GM12878 (cell line): ENCODE data around the gene NFATC1.

ENCODE experiments used
- FOS ChIP-seq: IDR thresholded peaks from 3 replicates; pipeline ENCODE4 v1.6.1; 2011; ENCODE audit warnings: borderline replicate concordance; ENCODE audit not compliant: insufficient read length; ENCODE audit errors: extremely low read depth
- POLR2A ChIP-seq: IDR thresholded peaks from 2 replicates; pipeline ENCODE4 v1.6.1; 2011; ENCODE audit warnings: low read depth, mild to moderate bottlenecking, low read length
- RELA ChIP-seq: fragments of 450-650 bp; IDR thresholded peaks from 2 replicates; pipeline ENCODE4 v1.8.0; 2014; ENCODE audit warnings: borderline replicate concordance; ENCODE audit not compliant: partially characterized antibody
- TCF7 ChIP-seq: IDR thresholded peaks from 2 replicates; pipeline ENCODE4 v1.6.1; 2014; ENCODE audit warnings: antibody characterized with exemption, borderline replicate concordance
- TF ChIP-seq, protein P1 (sequence below), 3 experiments: IDR thresholded peaks in 2 of 3; conservative IDR thresholded peaks in 1 of 3; 2 replicates each; pipeline ENCODE4 v1.5.1; 2011; ENCODE audit warnings: low read depth in 3 of 3, low read length in 3 of 3, mild to moderate bottlenecking in 3 of 3, control low read depth in 2 of 3, moderate library complexity in 2 of 3, inconsistent platforms in 1 of 3, mixed read lengths in 1 of 3; ENCODE audit not compliant: control insufficient read depth in 2 of 3, insufficient read depth in 1 of 3; ENCODE audit errors: extremely low read depth in 1 of 3
- TF ChIP-seq, protein P2 (sequence below): fragments of 450-650 bp; IDR thresholded peaks from 2 replicates; pipeline ENCODE4 v1.6.1; 2017; ENCODE audit warnings: mild to moderate bottlenecking, moderate library complexity

DNA sequence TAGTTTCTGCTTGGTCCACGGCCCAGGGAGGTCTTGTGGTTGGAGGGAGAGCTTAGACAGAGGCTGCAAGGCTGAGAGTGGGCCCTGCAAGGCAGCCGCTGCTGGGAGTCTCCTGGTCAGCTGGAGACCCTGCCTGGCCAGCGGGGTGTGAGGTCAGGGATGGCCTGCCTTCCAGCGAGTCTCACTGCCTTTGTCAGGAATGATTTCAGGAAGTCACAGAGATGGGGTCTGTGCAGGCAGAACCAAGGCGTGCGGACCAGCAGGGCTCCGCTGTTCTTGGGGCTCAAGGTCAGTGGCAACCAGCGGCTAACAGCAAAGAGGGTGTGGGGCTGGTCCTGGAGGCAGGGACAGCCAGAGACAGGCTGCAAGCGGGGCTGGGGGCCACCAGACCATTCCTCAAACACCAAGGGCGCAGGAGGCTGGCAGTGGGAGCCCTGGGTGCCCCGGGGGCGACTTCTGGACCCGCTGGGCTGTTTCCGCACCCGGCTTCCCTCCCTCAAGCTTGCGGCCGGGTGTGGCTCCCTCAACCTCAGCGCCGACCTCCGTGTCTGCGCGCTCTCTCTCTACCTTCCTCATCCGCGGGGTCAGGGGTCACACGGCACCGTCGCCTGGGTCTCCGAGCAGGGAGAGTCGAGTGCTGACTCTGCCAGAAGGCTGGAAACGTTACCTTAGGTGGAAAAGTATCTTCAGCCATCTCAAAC lies 159.4 kb downstream of the NFATC1 start:
- TF ChIP-seq, protein P1, sequence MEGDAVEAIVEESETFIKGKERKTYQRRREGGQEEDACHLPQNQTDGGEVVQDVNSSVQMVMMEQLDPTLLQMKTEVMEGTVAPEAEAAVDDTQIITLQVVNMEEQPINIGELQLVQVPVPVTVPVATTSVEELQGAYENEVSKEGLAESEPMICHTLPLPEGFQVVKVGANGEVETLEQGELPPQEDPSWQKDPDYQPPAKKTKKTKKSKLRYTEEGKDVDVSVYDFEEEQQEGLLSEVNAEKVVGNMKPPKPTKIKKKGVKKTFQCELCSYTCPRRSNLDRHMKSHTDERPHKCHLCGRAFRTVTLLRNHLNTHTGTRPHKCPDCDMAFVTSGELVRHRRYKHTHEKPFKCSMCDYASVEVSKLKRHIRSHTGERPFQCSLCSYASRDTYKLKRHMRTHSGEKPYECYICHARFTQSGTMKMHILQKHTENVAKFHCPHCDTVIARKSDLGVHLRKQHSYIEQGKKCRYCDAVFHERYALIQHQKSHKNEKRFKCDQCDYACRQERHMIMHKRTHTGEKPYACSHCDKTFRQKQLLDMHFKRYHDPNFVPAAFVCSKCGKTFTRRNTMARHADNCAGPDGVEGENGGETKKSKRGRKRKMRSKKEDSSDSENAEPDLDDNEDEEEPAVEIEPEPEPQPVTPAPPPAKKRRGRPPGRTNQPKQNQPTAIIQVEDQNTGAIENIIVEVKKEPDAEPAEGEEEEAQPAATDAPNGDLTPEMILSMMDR (IDR thresholded peaks at IDR 0.05 in 2 of 3, conservative IDR thresholded peaks at IDR 0.05 in 1 of 3; ENCODE audit: control insufficient read depth in 2 of 3, extremely low read depth in 1 of 3, insufficient read depth in 1 of 3, low read depth in 3 of 3, low read length in 3 of 3), result no peak
- TF ChIP-seq, protein P2, sequence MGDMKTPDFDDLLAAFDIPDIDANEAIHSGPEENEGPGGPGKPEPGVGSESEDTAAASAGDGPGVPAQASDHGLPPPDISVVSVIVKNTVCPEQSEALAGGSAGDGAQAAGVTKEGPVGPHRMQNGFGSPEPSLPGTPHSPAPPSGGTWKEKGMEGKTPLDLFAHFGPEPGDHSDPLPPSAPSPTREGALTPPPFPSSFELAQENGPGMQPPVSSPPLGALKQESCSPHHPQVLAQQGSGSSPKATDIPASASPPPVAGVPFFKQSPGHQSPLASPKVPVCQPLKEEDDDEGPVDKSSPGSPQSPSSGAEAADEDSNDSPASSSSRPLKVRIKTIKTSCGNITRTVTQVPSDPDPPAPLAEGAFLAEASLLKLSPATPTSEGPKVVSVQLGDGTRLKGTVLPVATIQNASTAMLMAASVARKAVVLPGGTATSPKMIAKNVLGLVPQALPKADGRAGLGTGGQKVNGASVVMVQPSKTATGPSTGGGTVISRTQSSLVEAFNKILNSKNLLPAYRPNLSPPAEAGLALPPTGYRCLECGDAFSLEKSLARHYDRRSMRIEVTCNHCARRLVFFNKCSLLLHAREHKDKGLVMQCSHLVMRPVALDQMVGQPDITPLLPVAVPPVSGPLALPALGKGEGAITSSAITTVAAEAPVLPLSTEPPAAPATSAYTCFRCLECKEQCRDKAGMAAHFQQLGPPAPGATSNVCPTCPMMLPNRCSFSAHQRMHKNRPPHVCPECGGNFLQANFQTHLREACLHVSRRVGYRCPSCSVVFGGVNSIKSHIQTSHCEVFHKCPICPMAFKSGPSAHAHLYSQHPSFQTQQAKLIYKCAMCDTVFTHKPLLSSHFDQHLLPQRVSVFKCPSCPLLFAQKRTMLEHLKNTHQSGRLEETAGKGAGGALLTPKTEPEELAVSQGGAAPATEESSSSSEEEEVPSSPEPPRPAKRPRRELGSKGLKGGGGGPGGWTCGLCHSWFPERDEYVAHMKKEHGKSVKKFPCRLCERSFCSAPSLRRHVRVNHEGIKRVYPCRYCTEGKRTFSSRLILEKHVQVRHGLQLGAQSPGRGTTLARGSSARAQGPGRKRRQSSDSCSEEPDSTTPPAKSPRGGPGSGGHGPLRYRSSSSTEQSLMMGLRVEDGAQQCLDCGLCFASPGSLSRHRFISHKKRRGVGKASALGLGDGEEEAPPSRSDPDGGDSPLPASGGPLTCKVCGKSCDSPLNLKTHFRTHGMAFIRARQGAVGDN, result no peak
- TF ChIP-seq FOS (no peak), TCF7 (no peak), POLR2A (no peak), RELA (no peak)
